Kidney tubule cell (primary cell): ENCODE measurements around the gene FKBP7.
"Not testable (repeated sequence)": the region's sequence is repeated elsewhere in the genome, so short reads cannot be mapped to it uniquely, and the experiment has no call there.

Source experiments
- DNase-seq: peaks from one replicate; pipeline ENCODE4 v3.0.0-alpha.2; 2018; ENCODE audit warnings: low spot score

FKBP7 gene, protein sequence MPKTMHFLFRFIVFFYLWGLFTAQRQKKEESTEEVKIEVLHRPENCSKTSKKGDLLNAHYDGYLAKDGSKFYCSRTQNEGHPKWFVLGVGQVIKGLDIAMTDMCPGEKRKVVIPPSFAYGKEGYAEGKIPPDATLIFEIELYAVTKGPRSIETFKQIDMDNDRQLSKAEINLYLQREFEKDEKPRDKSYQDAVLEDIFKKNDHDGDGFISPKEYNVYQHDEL

GRCh38 chr2:178478439-178479274, at the start of gene FKBP7:
Gene FKBP7, minus strand, starts transcription at chr2:178478600. Its CDS starts 101 bp downstream, at chr2:178478499.
- peak; percentile 82 for DNase-seq

GRCh38 chr2:178527592-178527991, 49.2 kb upstream of the FKBP7 start:
- DNase-seq: no peak

GRCh38 chr2:178526256-178526655, 47.9 kb upstream of the FKBP7 start:
- no peak for DNase-seq

- not testable (repeated sequence) for DNase-seq
Measured at GRCh38 chr2:178525460-178525859, 47.1 kb upstream of the FKBP7 start.

GRCh38 chr2:178525010-178525409, 46.6 kb upstream of the FKBP7 start:
- DNase-seq: not testable (repeated sequence)

- DNase-seq: no peak
Measured at GRCh38 chr2:178523596-178524134, 45.3 kb upstream of the FKBP7 start.

DNA sequence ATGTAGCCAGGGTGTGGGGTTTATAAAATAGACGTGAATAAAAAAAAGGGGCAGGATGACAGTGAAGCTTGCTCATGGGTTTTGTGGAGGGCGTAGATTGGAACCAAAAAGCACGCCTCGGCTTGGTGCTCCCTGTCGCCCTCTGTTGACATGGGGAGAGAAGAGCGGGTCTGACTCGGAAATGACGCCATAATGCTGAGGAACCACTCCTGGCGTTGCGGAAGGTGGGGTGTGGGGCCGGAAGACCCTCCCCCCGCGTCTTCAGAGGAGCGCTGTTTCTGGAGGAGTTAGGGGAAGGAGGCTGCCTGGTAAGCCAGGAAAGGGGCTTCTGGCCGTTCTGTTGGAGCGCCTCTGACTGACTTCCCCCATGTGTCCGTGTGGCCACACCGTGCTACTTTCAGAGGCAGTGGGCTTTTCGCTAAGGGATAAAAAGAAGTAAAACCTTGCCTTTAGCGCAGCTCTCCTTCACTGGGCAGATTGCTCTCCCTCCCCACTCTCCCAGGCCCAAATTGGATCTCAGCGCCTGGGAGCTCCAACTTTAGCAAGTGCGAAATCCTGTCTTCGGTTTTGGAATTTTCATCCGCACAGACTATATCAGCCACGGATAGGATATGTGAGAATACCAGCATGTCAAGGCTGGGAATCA, 44.7 kb upstream of the FKBP7 start:
- peak; percentile 84 for DNase-seq

GRCh38 chr2:178521304-178522150, 43.1 kb upstream of the FKBP7 start:
- no peak for DNase-seq

- no peak for DNase-seq
Measured at GRCh38 chr2:178517496-178517895, 39.1 kb upstream of the FKBP7 start.

- DNase-seq: peak; percentile 87
Measured at GRCh38 chr2:178514664-178515063, 36.3 kb upstream of the FKBP7 start.

- peak; percentile 30 for DNase-seq
Measured at GRCh38 chr2:178513876-178514275, 35.5 kb upstream of the FKBP7 start.

- peak; percentile 77 for DNase-seq
Measured at GRCh38 chr2:178512484-178512883, 34.1 kb upstream of the FKBP7 start.

- DNase-seq: no peak
Measured at GRCh38 chr2:178510384-178510783, 32.0 kb upstream of the FKBP7 start.

- DNase-seq: no peak
Measured at GRCh38 chr2:178508646-178509045, 30.2 kb upstream of the FKBP7 start.

DNA sequence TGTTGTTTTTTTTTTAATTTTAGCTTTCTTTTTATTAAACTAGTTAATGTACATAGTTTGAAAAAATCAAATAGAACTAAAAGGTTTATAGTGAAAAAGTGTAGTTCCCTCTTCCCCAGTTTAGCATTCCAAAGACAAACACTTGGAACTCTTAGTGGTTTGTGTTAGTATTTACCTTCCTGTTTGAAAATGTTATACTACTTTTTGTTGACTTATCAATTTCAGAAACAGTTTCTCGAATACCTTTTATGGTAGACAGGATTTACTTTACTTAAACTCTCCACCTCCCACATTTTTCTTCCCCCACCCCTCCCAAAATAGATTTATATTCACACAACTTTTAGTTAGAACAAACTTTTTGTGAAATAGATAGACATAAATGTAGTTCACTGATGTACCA, 28.5 kb upstream of the FKBP7 start:
- DNase-seq: no peak

- DNase-seq: no peak
Measured at GRCh38 chr2:178506524-178506923, 28.1 kb upstream of the FKBP7 start.

GRCh38 chr2:178506101-178506500, 27.7 kb upstream of the FKBP7 start:
- no peak for DNase-seq

DNA sequence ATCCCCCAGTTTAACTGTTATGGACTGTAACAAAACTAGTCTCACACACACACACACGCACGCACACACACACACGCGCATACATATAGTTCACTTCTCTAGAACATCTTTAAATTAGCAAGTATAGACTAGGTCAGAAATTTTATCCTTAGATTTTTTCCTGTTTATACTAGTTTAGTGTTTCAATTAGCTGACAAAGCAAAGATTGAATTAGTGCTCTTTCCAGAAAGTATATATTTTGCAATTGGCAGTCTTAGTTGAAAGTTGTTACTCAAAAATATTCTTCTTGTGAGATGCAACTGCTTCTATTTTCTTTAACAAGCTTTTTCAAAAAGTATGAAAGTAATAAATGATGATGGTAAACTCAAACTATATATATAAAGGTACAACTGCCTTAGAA, 24.4 kb upstream of the FKBP7 start:
- no peak for DNase-seq

- DNase-seq: no peak
Measured at GRCh38 chr2:178499640-178500039, 21.2 kb upstream of the FKBP7 start.

- no peak for DNase-seq
Measured at GRCh38 chr2:178498137-178498536, 19.7 kb upstream of the FKBP7 start.

GRCh38 chr2:178496049-178496448, 17.6 kb upstream of the FKBP7 start:
- DNase-seq: no peak

DNA sequence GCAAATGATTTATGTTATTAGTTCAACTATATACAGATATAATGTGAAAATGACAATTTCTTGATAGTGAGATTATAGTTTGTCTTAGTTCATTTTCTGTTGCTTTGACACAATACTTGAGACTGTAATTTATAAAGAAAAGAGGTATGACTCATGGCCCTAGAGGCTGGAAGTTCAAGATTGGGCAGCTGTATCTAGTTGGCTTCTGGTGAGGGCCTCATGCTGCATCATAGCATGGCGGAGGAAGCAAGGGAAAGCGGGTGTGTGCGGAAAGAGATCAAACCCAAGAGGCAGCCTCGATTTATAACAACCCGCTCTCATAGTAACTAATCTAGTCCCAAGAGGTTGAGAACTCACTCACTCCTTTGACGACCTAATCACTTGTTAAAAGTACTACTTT, 13.2 kb upstream of the FKBP7 start:
- DNase-seq: no peak
